ENCODE data around the gene DDX47.
"Not testable (repeated sequence)": the region's sequence is repeated elsewhere in the genome, so short reads cannot be mapped to it uniquely, and the experiment has no call there.

The DDX47 gene

DNA sequence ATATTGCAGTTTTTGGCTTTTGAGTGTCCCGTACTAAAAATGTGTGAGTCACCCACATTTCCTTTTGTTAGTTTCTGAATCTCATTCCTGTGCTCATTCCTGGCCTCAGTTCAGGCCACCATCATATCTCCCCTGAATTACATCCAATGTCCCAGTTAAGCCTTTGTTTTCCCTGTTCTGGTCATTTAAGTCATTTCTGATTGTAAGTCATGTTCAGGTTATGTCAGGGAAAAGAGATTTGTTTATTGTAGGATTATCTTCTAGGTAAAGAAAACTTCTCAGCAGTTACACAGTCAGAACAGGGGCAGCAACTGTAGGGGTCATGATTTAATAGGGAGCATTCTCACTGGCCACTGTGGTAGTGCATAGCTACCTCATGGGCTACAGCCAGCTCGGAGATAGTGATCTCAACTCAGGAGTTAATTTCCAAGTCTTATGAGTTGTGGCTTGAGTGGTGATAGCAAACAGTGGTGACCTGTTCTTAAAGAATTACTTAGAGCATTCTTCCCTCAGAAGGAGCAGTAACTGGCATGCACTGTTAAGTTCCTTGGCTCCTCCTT lies 6.7 kb downstream of the DDX47 start:
- H3K27ac ChIP-seq (ENCODE audit: low read depth in 2 of 2, low read length in 2 of 2) = no peak overlapping the region
- H3K9ac ChIP-seq (ENCODE audit: low read depth in 1 of 2, low read length in 2 of 2) = no peak overlapping the region
- H3K9me3 ChIP-seq (ENCODE audit: control insufficient read depth in 2 of 2, low read length in 2 of 2) = no peaks in the 10 kb centered on the region
- no peaks in the 10 kb centered on the region for H3K27me3 ChIP-seq (ENCODE audit: control insufficient read depth in 2 of 2, insufficient read depth in 2 of 2, low read length in 2 of 2)
- H3K36me3 ChIP-seq (ENCODE audit: control insufficient read depth in 2 of 2, insufficient read depth in 2 of 2, low read length in 2 of 2) = peaks cover 37 to 43% of the 10 kb centered on the region in 2 donors
- H3K4me1 ChIP-seq (ENCODE audit: control insufficient read depth in 2 of 2, insufficient read depth in 2 of 2, low read length in 2 of 2) = no peaks in the 10 kb centered on the region
- H3K4me3 ChIP-seq (ENCODE audit: low read length in 2 of 2) = no peak overlapping the region

DNA sequence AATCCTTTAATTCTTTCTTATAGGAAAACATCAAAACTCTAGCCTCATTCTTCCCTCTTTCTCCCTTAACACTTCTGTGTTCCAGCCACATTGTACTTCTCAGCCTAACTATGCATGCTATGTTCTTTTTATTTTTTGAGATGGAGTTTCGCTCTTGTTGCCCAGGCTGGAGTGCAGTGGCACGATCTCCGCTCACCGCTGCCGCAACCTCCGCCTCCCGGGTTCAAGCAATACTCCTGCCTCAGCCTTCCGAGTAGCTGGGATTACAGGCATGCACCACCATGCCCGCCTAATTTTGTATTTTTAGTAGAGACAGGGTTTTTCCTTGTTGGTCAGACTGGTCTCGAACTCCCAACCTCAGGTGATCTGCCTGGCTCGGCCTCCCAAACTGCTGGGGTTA lies 7.2 kb downstream of the DDX47 start:
- H3K9ac ChIP-seq (ENCODE audit: low read depth in 1 of 2, low read length in 2 of 2); H3K9me3 ChIP-seq (ENCODE audit: control insufficient read depth in 2 of 2, low read length in 2 of 2); H3K4me3 ChIP-seq (ENCODE audit: low read length in 2 of 2); H3K27me3 ChIP-seq (ENCODE audit: control insufficient read depth in 2 of 2, insufficient read depth in 2 of 2, low read length in 2 of 2); H3K27ac ChIP-seq (ENCODE audit: low read depth in 2 of 2, low read length in 2 of 2); H3K4me1 ChIP-seq (ENCODE audit: control insufficient read depth in 2 of 2, insufficient read depth in 2 of 2, low read length in 2 of 2): not testable (repeated sequence)
- peaks cover 40 to 47% of the 10 kb centered on the region in 2 donors for H3K36me3 ChIP-seq (ENCODE audit: control insufficient read depth in 2 of 2, insufficient read depth in 2 of 2, low read length in 2 of 2)

DNA sequence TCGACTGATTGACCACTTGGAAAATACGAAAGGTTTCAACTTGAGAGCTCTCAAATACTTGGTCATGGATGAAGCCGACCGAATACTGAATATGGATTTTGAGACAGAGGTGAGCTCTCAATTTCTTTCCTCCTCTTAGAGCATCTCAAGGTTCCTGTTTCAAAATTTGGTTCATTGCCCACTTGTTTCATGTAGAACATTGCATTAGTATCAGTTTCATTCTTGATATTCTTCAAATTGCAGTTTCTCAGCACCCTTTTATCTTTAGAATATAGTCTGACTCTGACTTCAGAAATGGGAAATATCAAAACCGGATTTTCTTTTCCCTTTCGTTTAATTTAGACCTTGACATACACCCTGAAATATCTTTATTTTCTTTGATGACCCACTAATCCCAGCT lies 8.8 kb downstream of the DDX47 start:
- Histone ChIP-seq H3K27ac (ENCODE audit: low read depth in 2 of 2, low read length in 2 of 2) (no peak overlapping the region), H3K36me3 (ENCODE audit: control insufficient read depth in 2 of 2, insufficient read depth in 2 of 2, low read length in 2 of 2) (peaks cover 54 to 63% of the 10 kb centered on the region in 2 donors), H3K27me3 (ENCODE audit: control insufficient read depth in 2 of 2, insufficient read depth in 2 of 2, low read length in 2 of 2) (no peaks in the 10 kb centered on the region), H3K9ac (ENCODE audit: low read depth in 1 of 2, low read length in 2 of 2) (no peak overlapping the region), H3K4me3 (ENCODE audit: low read length in 2 of 2) (no peak overlapping the region), H3K9me3 (ENCODE audit: control insufficient read depth in 2 of 2, low read length in 2 of 2) (no peaks in the 10 kb centered on the region), H3K4me1 (ENCODE audit: control insufficient read depth in 2 of 2, insufficient read depth in 2 of 2, low read length in 2 of 2) (no peaks in the 10 kb centered on the region)

DNA sequence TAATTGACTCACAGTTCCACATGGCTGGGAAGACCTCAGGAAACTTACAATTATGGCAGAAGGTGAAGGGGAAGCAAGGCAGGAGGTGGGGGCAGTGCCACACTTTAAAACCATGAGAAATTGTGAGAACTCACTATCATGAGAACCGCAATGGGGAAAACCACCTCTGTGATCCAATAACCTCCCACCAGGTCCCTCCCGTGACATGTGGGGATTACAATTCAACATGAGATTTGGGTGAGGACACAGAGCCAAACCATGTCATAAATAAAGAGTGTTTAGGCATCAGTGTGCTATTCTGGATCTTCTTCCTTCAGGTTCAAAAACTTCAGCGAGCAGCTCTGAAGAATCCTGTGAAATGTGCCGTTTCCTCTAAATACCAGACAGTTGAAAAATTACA lies 9.7 kb downstream of the DDX47 start:
- no peaks in the 10 kb centered on the region for H3K4me1 ChIP-seq (ENCODE audit: control insufficient read depth in 2 of 2, insufficient read depth in 2 of 2, low read length in 2 of 2)
- no peak overlapping the region for H3K4me3 ChIP-seq (ENCODE audit: low read length in 2 of 2)
- peaks cover 57 to 69% of the 10 kb centered on the region in 2 donors for H3K36me3 ChIP-seq (ENCODE audit: control insufficient read depth in 2 of 2, insufficient read depth in 2 of 2, low read length in 2 of 2)
- H3K27me3 ChIP-seq (ENCODE audit: control insufficient read depth in 2 of 2, insufficient read depth in 2 of 2, low read length in 2 of 2) = no peaks in the 10 kb centered on the region
- no peak overlapping the region for H3K27ac ChIP-seq (ENCODE audit: low read depth in 2 of 2, low read length in 2 of 2)
- H3K9me3 ChIP-seq (ENCODE audit: control insufficient read depth in 2 of 2, low read length in 2 of 2) = no peaks in the 10 kb centered on the region
- no peak overlapping the region for H3K9ac ChIP-seq (ENCODE audit: low read depth in 1 of 2, low read length in 2 of 2)

DNA sequence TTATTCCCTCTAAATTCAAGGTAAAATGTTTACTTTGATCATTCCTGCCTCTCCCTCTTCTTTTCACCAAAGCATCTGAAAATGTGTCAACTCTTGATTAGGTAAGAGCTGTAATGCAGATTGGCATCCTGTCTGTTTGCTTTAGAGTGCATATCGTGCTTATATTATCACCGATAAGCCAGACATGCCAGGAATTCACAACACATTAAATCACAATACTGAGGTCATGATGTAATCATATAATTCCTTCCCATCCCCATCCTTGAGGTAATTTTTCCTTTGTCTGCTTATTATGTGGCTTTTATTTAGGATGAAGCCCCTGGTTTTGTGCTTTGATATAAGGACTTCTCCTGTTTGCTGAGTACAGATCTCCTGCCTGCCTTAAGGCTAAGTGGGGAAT lies 10.2 kb downstream of the DDX47 start:
- Histone ChIP-seq H3K27me3 (ENCODE audit: control insufficient read depth in 2 of 2, insufficient read depth in 2 of 2, low read length in 2 of 2) (no peaks in the 10 kb centered on the region), H3K27ac (ENCODE audit: low read depth in 2 of 2, low read length in 2 of 2) (no peak overlapping the region), H3K9me3 (ENCODE audit: control insufficient read depth in 2 of 2, low read length in 2 of 2) (no peaks in the 10 kb centered on the region), H3K36me3 (ENCODE audit: control insufficient read depth in 2 of 2, insufficient read depth in 2 of 2, low read length in 2 of 2) (peaks cover 58 to 72% of the 10 kb centered on the region in 2 donors), H3K9ac (ENCODE audit: low read depth in 1 of 2, low read length in 2 of 2) (no peak overlapping the region), H3K4me1 (ENCODE audit: control insufficient read depth in 2 of 2, insufficient read depth in 2 of 2, low read length in 2 of 2) (no peaks in the 10 kb centered on the region), H3K4me3 (ENCODE audit: low read length in 2 of 2) (no peak overlapping the region)

DNA sequence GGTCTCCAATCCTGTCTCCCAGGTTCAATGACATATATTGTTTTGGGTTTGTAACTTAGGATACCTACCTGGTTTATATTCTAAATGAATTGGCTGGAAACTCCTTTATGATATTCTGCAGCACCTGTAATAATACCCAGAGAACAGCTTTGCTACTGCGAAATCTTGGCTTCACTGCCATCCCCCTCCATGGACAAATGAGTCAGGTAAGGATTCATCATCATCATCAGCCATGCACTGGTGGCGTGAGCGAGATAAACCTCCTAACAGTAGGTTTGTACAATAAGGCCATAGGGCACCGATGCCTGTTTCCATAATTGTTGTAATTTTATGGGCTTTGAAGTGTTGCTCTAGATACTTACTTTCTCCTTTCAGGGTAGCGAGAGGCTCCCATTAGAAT lies 10.7 kb downstream of the DDX47 start:
- Histone ChIP-seq H3K27ac (ENCODE audit: low read depth in 2 of 2, low read length in 2 of 2) (no peak overlapping the region), H3K36me3 (ENCODE audit: control insufficient read depth in 2 of 2, insufficient read depth in 2 of 2, low read length in 2 of 2) (peaks cover 64 to 77% of the 10 kb centered on the region in 2 donors), H3K27me3 (ENCODE audit: control insufficient read depth in 2 of 2, insufficient read depth in 2 of 2, low read length in 2 of 2) (no peaks in the 10 kb centered on the region)

DNA sequence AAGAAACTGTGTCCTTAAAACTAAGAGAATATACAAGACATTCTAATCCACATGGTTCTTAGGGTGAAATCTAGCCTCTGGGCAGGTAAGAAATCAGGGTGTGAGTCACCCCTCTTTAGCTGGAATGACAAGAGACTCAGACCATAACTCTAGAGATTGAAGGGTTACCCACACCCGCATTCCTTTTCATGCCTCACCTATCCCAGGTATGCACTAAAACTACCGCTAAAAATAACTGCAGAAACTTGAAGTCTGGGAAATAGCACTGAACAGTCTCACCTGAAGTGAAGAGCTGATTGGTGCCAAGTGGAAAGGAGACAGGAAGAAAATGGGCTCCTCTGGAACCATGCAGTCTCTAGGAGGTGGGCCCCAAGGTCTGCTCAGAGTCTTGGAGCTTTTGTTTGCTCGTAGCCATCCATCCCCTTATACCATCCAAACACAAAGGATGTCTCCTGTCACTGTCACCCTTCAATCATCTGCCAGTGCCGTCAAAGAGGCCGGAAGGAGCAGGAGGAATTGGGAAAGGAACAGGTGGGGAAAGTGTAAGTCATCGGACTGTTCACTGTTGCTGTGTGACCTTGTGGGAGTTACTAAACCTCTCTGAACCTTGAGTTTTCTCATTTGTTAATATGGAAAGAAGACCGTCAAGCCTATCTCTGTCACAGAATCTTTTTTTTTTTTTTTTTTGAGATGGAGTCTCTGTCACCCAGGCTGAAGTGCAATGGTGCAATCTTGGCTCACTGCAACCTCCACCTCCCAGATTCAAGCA lies 22.4 kb downstream of the DDX47 start:
- H3K9me3 ChIP-seq (ENCODE audit: control insufficient read depth in 2 of 2, low read length in 2 of 2) = no peaks in the 10 kb centered on the region
- peaks cover 20 to 41% of the 10 kb centered on the region in 2 donors for H3K4me1 ChIP-seq (ENCODE audit: control insufficient read depth in 2 of 2, insufficient read depth in 2 of 2, low read length in 2 of 2)
- H3K9ac ChIP-seq (ENCODE audit: low read depth in 1 of 2, low read length in 2 of 2) = no peak overlapping the region
- peaks cover 8 to 14% of the 10 kb centered on the region in 2 donors for H3K36me3 ChIP-seq (ENCODE audit: control insufficient read depth in 2 of 2, insufficient read depth in 2 of 2, low read length in 2 of 2)
- peak overlapping the region; percentile 55 to 58 for H3K27ac ChIP-seq (ENCODE audit: low read depth in 2 of 2, low read length in 2 of 2)
- no peak overlapping the region for H3K4me3 ChIP-seq (ENCODE audit: low read length in 2 of 2)
- H3K27me3 ChIP-seq (ENCODE audit: control insufficient read depth in 2 of 2, insufficient read depth in 2 of 2, low read length in 2 of 2) = no peaks in the 10 kb centered on the region

More for the DNA sequence above, 10.7 kb downstream of the DDX47 start:
- Histone ChIP-seq H3K4me3 (ENCODE audit: low read length in 2 of 2) (no peak overlapping the region), H3K9me3 (ENCODE audit: control insufficient read depth in 2 of 2, low read length in 2 of 2) (no peaks in the 10 kb centered on the region), H3K4me1 (ENCODE audit: control insufficient read depth in 2 of 2, insufficient read depth in 2 of 2, low read length in 2 of 2) (no peaks in the 10 kb centered on the region), H3K9ac (ENCODE audit: low read depth in 1 of 2, low read length in 2 of 2) (no peak overlapping the region)

DNA sequence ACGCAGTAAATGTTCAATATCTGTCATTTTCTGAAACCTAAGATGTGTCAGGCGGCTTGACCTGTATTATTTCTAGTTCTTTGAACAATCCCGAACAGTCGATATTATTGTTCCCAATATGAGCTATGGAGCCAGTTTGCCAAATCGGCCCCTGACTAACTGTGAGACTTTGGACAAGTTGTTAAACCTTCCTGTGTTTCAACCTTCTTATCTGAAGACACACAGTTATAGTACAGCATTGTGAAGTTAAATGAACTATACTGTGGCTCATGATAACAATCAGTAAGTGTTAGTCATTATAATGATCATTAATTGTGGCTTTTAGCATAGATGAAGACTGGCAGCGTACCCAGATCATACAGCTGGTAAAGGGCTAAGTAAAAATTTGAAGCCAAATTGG lies 23.4 kb downstream of the DDX47 start:
- Histone ChIP-seq H3K9me3 (ENCODE audit: control insufficient read depth in 2 of 2, low read length in 2 of 2) (no peaks in the 10 kb centered on the region), H3K4me3 (ENCODE audit: low read length in 2 of 2) (no peak overlapping the region), H3K36me3 (ENCODE audit: control insufficient read depth in 2 of 2, insufficient read depth in 2 of 2, low read length in 2 of 2) (peaks cover 6 to 12% of the 10 kb centered on the region in 2 donors), H3K4me1 (ENCODE audit: control insufficient read depth in 2 of 2, insufficient read depth in 2 of 2, low read length in 2 of 2) (peaks cover 20 to 41% of the 10 kb centered on the region in 2 donors), H3K27me3 (ENCODE audit: control insufficient read depth in 2 of 2, insufficient read depth in 2 of 2, low read length in 2 of 2) (no peaks in the 10 kb centered on the region), H3K9ac (ENCODE audit: low read depth in 1 of 2, low read length in 2 of 2) (no peak overlapping the region), H3K27ac (ENCODE audit: low read depth in 2 of 2, low read length in 2 of 2) (peak overlapping the region in 1 of 2 donors; percentile 23)

DNA sequence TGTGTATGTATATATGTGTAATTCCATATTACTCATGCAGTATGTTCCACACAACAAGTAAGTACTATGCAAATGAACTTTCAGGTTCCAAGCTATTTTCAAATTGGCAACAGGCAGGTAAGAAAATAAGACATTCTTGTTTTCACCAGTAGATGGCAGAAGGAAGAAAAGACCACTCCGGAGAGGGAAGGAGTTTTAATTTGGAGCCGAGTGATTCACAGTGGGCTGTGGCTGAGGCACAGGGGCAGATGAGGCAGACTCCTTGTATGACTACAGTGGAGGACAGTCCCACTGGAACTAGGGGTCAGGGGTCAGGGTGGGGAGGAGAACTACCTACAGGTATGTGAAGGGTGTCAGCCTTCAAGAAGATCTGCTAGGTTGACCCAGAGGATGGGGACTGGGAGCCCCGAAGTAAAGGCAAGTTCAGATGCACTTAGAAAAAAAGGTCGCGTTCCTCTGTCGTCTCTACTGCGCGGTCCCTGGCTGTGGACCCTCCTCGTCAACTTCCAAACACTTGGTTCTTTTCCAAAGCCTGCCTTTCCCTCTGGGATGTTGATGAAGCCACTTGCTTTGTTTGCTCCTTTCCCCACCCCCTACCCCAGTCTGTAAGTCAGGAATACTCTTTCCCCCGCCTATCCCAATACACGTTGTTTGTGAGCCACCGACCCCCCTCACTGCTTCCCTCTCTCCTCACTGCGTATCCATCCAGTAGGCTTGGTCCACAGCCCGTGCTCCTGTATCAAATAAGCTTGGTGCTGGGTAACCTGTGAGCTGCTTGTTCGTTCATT lies 24.1 kb downstream of the DDX47 start:
- no peaks in the 10 kb centered on the region for H3K27me3 ChIP-seq (ENCODE audit: control insufficient read depth in 2 of 2, insufficient read depth in 2 of 2, low read length in 2 of 2)
- peaks cover 20 to 41% of the 10 kb centered on the region in 2 donors for H3K4me1 ChIP-seq (ENCODE audit: control insufficient read depth in 2 of 2, insufficient read depth in 2 of 2, low read length in 2 of 2)
- H3K9me3 ChIP-seq (ENCODE audit: control insufficient read depth in 2 of 2, low read length in 2 of 2) = no peaks in the 10 kb centered on the region
- peak overlapping the region in 1 of 2 donors; percentile 7 for H3K4me3 ChIP-seq (ENCODE audit: low read length in 2 of 2)
- peak overlapping the region in 1 of 2 donors; percentile 4 for H3K9ac ChIP-seq (ENCODE audit: low read depth in 1 of 2, low read length in 2 of 2)
- peaks cover 4 to 11% of the 10 kb centered on the region in 2 donors for H3K36me3 ChIP-seq (ENCODE audit: control insufficient read depth in 2 of 2, insufficient read depth in 2 of 2, low read length in 2 of 2)
- peak overlapping the region; percentile 67 to 68 for H3K27ac ChIP-seq (ENCODE audit: low read depth in 2 of 2, low read length in 2 of 2)

DNA sequence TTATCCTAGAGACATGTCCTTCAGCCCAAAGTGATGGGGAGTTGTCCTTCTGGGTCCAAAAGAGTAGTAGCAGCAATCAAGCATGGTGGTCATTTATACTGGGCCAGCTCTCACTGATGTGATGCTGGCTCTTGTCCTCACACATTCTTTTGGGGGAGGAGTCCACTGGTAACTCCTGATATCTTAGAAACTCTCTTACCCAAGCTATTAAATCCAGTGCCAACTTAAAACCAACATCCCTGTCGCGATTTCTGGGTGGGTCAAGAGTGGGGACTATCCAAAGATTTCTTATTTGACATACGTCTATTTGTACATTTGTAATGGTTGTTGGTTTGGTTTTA lies 24.6 kb downstream of the DDX47 start:
- Histone ChIP-seq H3K9ac (ENCODE audit: low read depth in 1 of 2, low read length in 2 of 2) (peak overlapping the region in 1 of 2 donors; percentile 4), H3K27ac (ENCODE audit: low read depth in 2 of 2, low read length in 2 of 2) (peak overlapping the region; percentile 67 to 68), H3K9me3 (ENCODE audit: control insufficient read depth in 2 of 2, low read length in 2 of 2) (no peaks in the 10 kb centered on the region), H3K4me1 (ENCODE audit: control insufficient read depth in 2 of 2, insufficient read depth in 2 of 2, low read length in 2 of 2) (peaks cover 20 to 41% of the 10 kb centered on the region in 2 donors), H3K27me3 (ENCODE audit: control insufficient read depth in 2 of 2, insufficient read depth in 2 of 2, low read length in 2 of 2) (no peaks in the 10 kb centered on the region), H3K36me3 (ENCODE audit: control insufficient read depth in 2 of 2, insufficient read depth in 2 of 2, low read length in 2 of 2) (peaks cover 1 to 6% of the 10 kb centered on the region in 2 donors), H3K4me3 (ENCODE audit: low read length in 2 of 2) (no peak overlapping the region)
